ENCODE measurements around the gene NFIB.

NFIB gene

GRCh38 chr9:14214065-14214684 is 99.8 kb downstream of the NFIB start:
- peaks cover 13% of the 10 kb centered on the region for H3K4me1 ChIP-seq (ENCODE audit: insufficient read depth, low read length)
- H3K4me3 ChIP-seq (ENCODE audit: low read length), result no peak overlapping the region
- no peak overlapping the region for H3K9ac ChIP-seq (ENCODE audit: low read depth, low read length)
- no peaks in the 10 kb centered on the region for H3K27me3 ChIP-seq (ENCODE audit: insufficient read depth, low read length)
- H3K36me3 ChIP-seq (ENCODE audit: insufficient read depth, low read depth, low read length), result no peaks in the 10 kb centered on the region
- no peak overlapping the region for H3K27ac ChIP-seq (ENCODE audit: low read length)
- H3K9me3 ChIP-seq (ENCODE audit: insufficient read depth, low read depth, low read length), result no peaks in the 10 kb centered on the region

GRCh38 chr9:14213504-14213903 is 100.4 kb downstream of the NFIB start:
- Histone ChIP-seq H3K36me3 (ENCODE audit: insufficient read depth, low read depth, low read length) (no peaks in the 10 kb centered on the region), H3K9me3 (ENCODE audit: insufficient read depth, low read depth, low read length) (no peaks in the 10 kb centered on the region), H3K27ac (ENCODE audit: low read length) (no peak overlapping the region), H3K4me1 (ENCODE audit: insufficient read depth, low read length) (peaks cover 8% of the 10 kb centered on the region), H3K9ac (ENCODE audit: low read depth, low read length) (no peak overlapping the region), H3K27me3 (ENCODE audit: insufficient read depth, low read length) (no peaks in the 10 kb centered on the region), H3K4me3 (ENCODE audit: low read length) (no peak overlapping the region)

- Histone ChIP-seq H3K27ac (ENCODE audit: low read length) (no peak overlapping the region), H3K4me3 (ENCODE audit: low read length) (no peak overlapping the region), H3K36me3 (ENCODE audit: insufficient read depth, low read depth, low read length) (no peaks in the 10 kb centered on the region), H3K9ac (ENCODE audit: low read depth, low read length) (no peak overlapping the region), H3K27me3 (ENCODE audit: insufficient read depth, low read length) (no peaks in the 10 kb centered on the region), H3K4me1 (ENCODE audit: insufficient read depth, low read length) (peaks cover 4% of the 10 kb centered on the region; the same call in 1 of the 2 replicates), H3K9me3 (ENCODE audit: insufficient read depth, low read depth, low read length) (no peaks in the 10 kb centered on the region)
These were observed 101.1 kb downstream of the NFIB start for GRCh38 chr9:14212697-14213420.

- Histone ChIP-seq H3K27ac (ENCODE audit: low read length) (no peak overlapping the region), H3K4me1 (ENCODE audit: insufficient read depth, low read length) (peaks cover 4% of the 10 kb centered on the region; the same call in 1 of the 2 replicates), H3K27me3 (ENCODE audit: insufficient read depth, low read length) (no peaks in the 10 kb centered on the region), H3K4me3 (ENCODE audit: low read length) (no peak overlapping the region), H3K9me3 (ENCODE audit: insufficient read depth, low read depth, low read length) (no peaks in the 10 kb centered on the region), H3K36me3 (ENCODE audit: insufficient read depth, low read depth, low read length) (no peaks in the 10 kb centered on the region), H3K9ac (ENCODE audit: low read depth, low read length) (no peak overlapping the region)
These were observed 101.9 kb downstream of the NFIB start for GRCh38 chr9:14212077-14212476.

GRCh38 chr9:14211564-14211963 is 102.4 kb downstream of the NFIB start:
- H3K9ac ChIP-seq (ENCODE audit: low read depth, low read length), result no peak overlapping the region
- H3K27me3 ChIP-seq (ENCODE audit: insufficient read depth, low read length), result no peaks in the 10 kb centered on the region
- H3K4me1 ChIP-seq (ENCODE audit: insufficient read depth, low read length), result peaks cover 4% of the 10 kb centered on the region; the same call in 1 of the 2 replicates
- no peak overlapping the region for H3K27ac ChIP-seq (ENCODE audit: low read length)
- H3K4me3 ChIP-seq (ENCODE audit: low read length), result no peak overlapping the region
- H3K36me3 ChIP-seq (ENCODE audit: insufficient read depth, low read depth, low read length), result no peaks in the 10 kb centered on the region
- H3K9me3 ChIP-seq (ENCODE audit: insufficient read depth, low read depth, low read length), result no peaks in the 10 kb centered on the region

GRCh38 chr9:14210428-14210827 is 103.5 kb downstream of the NFIB start:
- Histone ChIP-seq H3K27me3 (ENCODE audit: insufficient read depth, low read length) (no peaks in the 10 kb centered on the region), H3K9me3 (ENCODE audit: insufficient read depth, low read depth, low read length) (no peaks in the 10 kb centered on the region), H3K4me1 (ENCODE audit: insufficient read depth, low read length) (no peaks in the 10 kb centered on the region; the same call in 1 of the 2 replicates), H3K9ac (ENCODE audit: low read depth, low read length) (no peak overlapping the region), H3K4me3 (ENCODE audit: low read length) (no peak overlapping the region), H3K36me3 (ENCODE audit: insufficient read depth, low read depth, low read length) (no peaks in the 10 kb centered on the region), H3K27ac (ENCODE audit: low read length) (no peak overlapping the region)

DNA sequence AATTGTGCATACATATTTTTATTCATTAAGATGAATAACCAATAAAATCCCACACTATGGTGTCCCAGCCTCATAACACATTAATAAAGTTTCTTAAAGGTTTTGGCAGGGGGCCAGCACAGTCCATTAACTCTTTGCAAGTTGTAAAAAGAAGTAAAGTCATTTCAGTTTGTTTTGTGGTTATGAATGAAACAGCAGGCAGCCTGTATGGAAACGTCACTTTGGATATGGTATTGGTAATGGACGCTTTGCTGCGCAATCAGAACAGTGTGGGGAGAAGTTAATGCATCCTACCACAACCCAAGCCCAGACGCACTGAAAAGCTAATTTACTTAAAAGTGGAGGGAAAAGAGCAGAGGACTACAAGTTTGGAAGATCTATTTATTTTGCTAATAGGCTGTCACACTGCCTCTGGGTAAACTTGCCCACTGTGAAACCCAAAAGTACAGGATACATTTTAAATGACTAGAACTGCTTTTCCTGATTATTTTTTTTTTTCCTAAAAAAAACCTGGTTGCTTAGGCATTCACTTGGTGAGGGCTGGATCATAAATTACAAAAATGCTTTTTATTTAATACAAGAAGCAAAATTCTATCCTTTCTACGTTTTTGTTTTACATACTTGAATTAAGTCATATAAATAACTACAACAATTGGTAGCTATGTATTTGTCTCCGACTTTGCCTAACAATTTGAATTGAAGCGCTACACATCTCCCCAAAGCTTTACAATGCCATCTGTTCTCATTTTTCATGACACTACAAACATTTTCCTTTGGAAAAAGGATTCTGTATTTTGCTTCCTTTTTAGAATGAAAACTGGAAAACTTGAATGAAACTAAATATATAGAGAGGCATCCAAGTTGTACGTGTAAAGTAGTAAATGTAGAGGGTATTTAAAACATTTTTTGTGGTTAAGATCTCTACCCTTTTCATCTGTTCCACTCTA is 104.3 kb downstream of the NFIB start:
- Histone ChIP-seq H3K27ac (ENCODE audit: low read length) (no peak overlapping the region), H3K4me3 (ENCODE audit: low read length) (no peak overlapping the region), H3K9ac (ENCODE audit: low read depth, low read length) (no peak overlapping the region), H3K27me3 (ENCODE audit: insufficient read depth, low read length) (no peaks in the 10 kb centered on the region), H3K9me3 (ENCODE audit: insufficient read depth, low read depth, low read length) (no peaks in the 10 kb centered on the region), H3K36me3 (ENCODE audit: insufficient read depth, low read depth, low read length) (no peaks in the 10 kb centered on the region), H3K4me1 (ENCODE audit: insufficient read depth, low read length) (no peaks in the 10 kb centered on the region; the same call in 1 of the 2 replicates)

- Histone ChIP-seq H3K9ac (ENCODE audit: low read depth, low read length) (no peak overlapping the region), H3K27ac (ENCODE audit: low read length) (no peak overlapping the region), H3K4me3 (ENCODE audit: low read length) (no peak overlapping the region), H3K4me1 (ENCODE audit: insufficient read depth, low read length) (no peaks in the 10 kb centered on the region; the same call in 1 of the 2 replicates), H3K9me3 (ENCODE audit: insufficient read depth, low read depth, low read length) (no peaks in the 10 kb centered on the region), H3K27me3 (ENCODE audit: insufficient read depth, low read length) (no peaks in the 10 kb centered on the region), H3K36me3 (ENCODE audit: insufficient read depth, low read depth, low read length) (no peaks in the 10 kb centered on the region)
These were observed 106.5 kb downstream of the NFIB start for GRCh38 chr9:14207352-14207995.

- H3K4me3 ChIP-seq (ENCODE audit: low read length), result no peak overlapping the region
- H3K27me3 ChIP-seq (ENCODE audit: insufficient read depth, low read length), result no peaks in the 10 kb centered on the region
- H3K27ac ChIP-seq (ENCODE audit: low read length), result no peak overlapping the region
- no peak overlapping the region for H3K9ac ChIP-seq (ENCODE audit: low read depth, low read length)
- H3K4me1 ChIP-seq (ENCODE audit: insufficient read depth, low read length), result no peaks in the 10 kb centered on the region; the same call in 1 of the 2 replicates
- H3K36me3 ChIP-seq (ENCODE audit: insufficient read depth, low read depth, low read length), result no peaks in the 10 kb centered on the region
- no peaks in the 10 kb centered on the region for H3K9me3 ChIP-seq (ENCODE audit: insufficient read depth, low read depth, low read length)
These were observed 108.5 kb downstream of the NFIB start for GRCh38 chr9:14205463-14205862.

DNA sequence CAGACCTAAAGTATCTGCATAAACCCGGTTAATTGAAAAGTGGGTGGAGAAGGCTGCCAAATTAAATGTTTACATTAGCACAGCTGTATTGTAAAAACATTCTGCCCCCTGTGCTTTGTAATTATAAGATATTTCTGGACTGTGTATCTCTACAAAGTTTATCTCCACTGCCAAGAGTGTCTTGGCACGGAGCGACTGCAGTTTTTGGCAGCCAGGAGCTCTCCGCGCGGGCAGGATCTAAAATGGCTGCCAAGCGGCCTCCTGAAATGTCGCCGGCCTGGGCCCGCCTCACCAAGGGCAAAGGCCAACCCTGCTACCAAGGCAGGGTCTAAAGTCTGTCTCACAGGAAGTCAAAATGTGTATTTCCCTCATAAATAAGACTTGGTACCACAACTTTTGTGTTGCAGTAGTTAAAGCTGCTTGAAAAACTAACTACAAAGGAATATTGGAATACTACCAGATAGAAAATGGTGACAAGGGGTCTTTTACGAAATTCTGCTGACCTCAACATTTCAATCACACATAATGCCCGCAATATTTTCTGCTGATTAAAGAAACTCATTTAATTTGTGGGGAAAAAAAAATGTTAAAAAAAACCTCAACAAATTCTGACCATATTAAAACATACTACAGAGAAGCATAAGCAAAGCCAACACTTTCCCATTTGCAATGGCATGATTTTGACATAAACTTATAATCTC is 110.4 kb downstream of the NFIB start:
- Histone ChIP-seq H3K27ac (ENCODE audit: low read length) (no peak overlapping the region), H3K27me3 (ENCODE audit: insufficient read depth, low read length) (no peaks in the 10 kb centered on the region), H3K36me3 (ENCODE audit: insufficient read depth, low read depth, low read length) (no peaks in the 10 kb centered on the region), H3K9ac (ENCODE audit: low read depth, low read length) (no peak overlapping the region), H3K9me3 (ENCODE audit: insufficient read depth, low read depth, low read length) (no peaks in the 10 kb centered on the region), H3K4me1 (ENCODE audit: insufficient read depth, low read length) (0 out of 2 replicates have a peak, but pooled peaks cover 6% of the 10 kb centered on the region), H3K4me3 (ENCODE audit: low read length) (no peak overlapping the region)
